GM23338 (cell line): Measurements from ENCODE around the gene ALDH1B1. TPM values are rescaled to one million over a fixed set of nuclear protein-coding genes. Genes with fewer than 3 reads are reported as not detected.

Experiments
- ATAC-seq: fragments of 200-7000 bp; cut with Tn5 transposase; 3 replicates; pipeline ENCODE4 v1.9.1; 2020
- DNase-seq: peaks from one replicate; pipeline ENCODE4 v3.0.0-alpha.2; 2015; ENCODE audit warnings: low spot score
- H2AFZ ChIP-seq: fragments of 200-600 bp; sonication (generic); 2 replicates; pipeline ENCODE4 v1.8.0; 2016; ENCODE audit warnings: antibody characterized with exemption, mild to moderate bottlenecking, moderate library complexity
- H3F3A ChIP-seq: fragments of 200-600 bp; sonication (generic); replicated peaks from 2 replicates; pipeline ENCODE4 v1.8.0; 2017; ENCODE audit warnings: antibody characterized with exemption, mixed run types, low read depth
- H3K27ac ChIP-seq: fragments of 200-600 bp; sonication (generic); 2 replicates; pipeline ENCODE4 v1.6.1; 2016; ENCODE audit warnings: low read depth
- H3K27me3 ChIP-seq: fragments of 200-600 bp; sonication (generic); 2 replicates; pipeline ENCODE4 v1.8.0; 2016; ENCODE audit warnings: mild to moderate bottlenecking, mixed run types, moderate library complexity; ENCODE audit not compliant: insufficient read depth
- H3K36me3 ChIP-seq: fragments of 200-600 bp; sonication (generic); 2 replicates; pipeline ENCODE4 v1.8.0; 2016; ENCODE audit warnings: mild to moderate bottlenecking; ENCODE audit not compliant: insufficient read depth
- H3K4me1 ChIP-seq: fragments of 200-600 bp; sonication (generic); 2 replicates; pipeline ENCODE4 v1.8.0; 2016; ENCODE audit warnings: mild to moderate bottlenecking, moderate library complexity; ENCODE audit not compliant: insufficient read depth
- H3K4me2 ChIP-seq: fragments of 200-600 bp; sonication (generic); 2 replicates; pipeline ENCODE4 v1.7.1; 2017; ENCODE audit warnings: mixed run types
- H3K4me3 ChIP-seq: fragments of 200-600 bp; sonication (generic); 2 replicates; pipeline ENCODE4 v1.6.1; 2016; ENCODE audit warnings: mixed run types
- H3K79me2 ChIP-seq: fragments of 200-600 bp; sonication (generic); replicated peaks from 2 replicates; pipeline ENCODE4 v1.8.0; 2017; ENCODE audit warnings: mild to moderate bottlenecking; ENCODE audit not compliant: insufficient read depth
- H3K9me2 ChIP-seq: fragments of 200-600 bp; sonication (generic); 2 replicates; pipeline ENCODE4 v1.8.0; 2017; ENCODE audit not compliant: insufficient read depth
- H4K20me1 ChIP-seq: fragments of 200-600 bp; sonication (generic); replicated peaks from 2 replicates; pipeline ENCODE4 v1.8.0; 2017; ENCODE audit warnings: mild to moderate bottlenecking; ENCODE audit not compliant: insufficient read depth
- H3K27ac Mint-ChIP-seq: 2 replicates; pipeline ENCODE4 v1.8.0; 2020; ENCODE audit warnings: inconsistent platforms, mild to moderate bottlenecking, moderate library complexity, mixed read lengths
- H3K27me3 Mint-ChIP-seq: 3 replicates; pipeline ENCODE4 v1.8.0; 2022; ENCODE audit warnings: low read depth, mild to moderate bottlenecking, moderate library complexity, mixed read lengths, inconsistent platforms; ENCODE audit not compliant: insufficient read depth, poor library complexity
- H3K36me3 Mint-ChIP-seq: 3 replicates; pipeline ENCODE4 v1.8.0; 2021; ENCODE audit warnings: low read depth, mild to moderate bottlenecking, inconsistent platforms, moderate library complexity, mixed read lengths
- H3K4me1 Mint-ChIP-seq: 3 replicates; pipeline ENCODE4 v1.8.0; 2020; ENCODE audit warnings: mild to moderate bottlenecking, inconsistent platforms, mixed read lengths
- H3K4me3 Mint-ChIP-seq: 3 replicates; pipeline ENCODE4 v1.8.0; 2021; ENCODE audit warnings: moderate library complexity, mild to moderate bottlenecking, inconsistent platforms, mixed read lengths
- H3K9me3 Mint-ChIP-seq: 3 replicates; pipeline ENCODE4 v1.8.0; 2020; ENCODE audit warnings: moderate library complexity, mild to moderate bottlenecking, inconsistent platforms, mixed read lengths
- CREB1 ChIP-seq: fragments of 250-450 bp; sonication (Bioruptor Pico); IDR thresholded peaks from 2 replicates; pipeline ENCODE4 v1.5.0; 2020; ENCODE audit warnings: low read depth, mild to moderate bottlenecking, moderate library complexity
- EZH2 ChIP-seq: fragments of 200-600 bp; sonication (generic); IDR thresholded peaks from one replicate; pipeline ENCODE4 v1.8.0; 2017; ENCODE audit warnings: antibody characterized with exemption, mild to moderate bottlenecking, low read depth; ENCODE audit not compliant: unreplicated experiment
- EZH2phosphoT487 ChIP-seq: fragments of 200-600 bp; sonication (generic); IDR thresholded peaks from one replicate; pipeline ENCODE4 v1.8.1; 2018; ENCODE audit warnings: antibody characterized with exemption; ENCODE audit not compliant: unreplicated experiment
- NANOG ChIP-seq: IDR thresholded peaks from 2 replicates; pipeline ENCODE4 v1.6.1; 2016; ENCODE audit warnings: antibody characterized with exemption, borderline replicate concordance
- REST ChIP-seq: IDR thresholded peaks from one replicate; pipeline ENCODE4 v1.6.1; 2018; ENCODE audit warnings: antibody characterized with exemption; ENCODE audit not compliant: unreplicated experiment
- ZNF114 ChIP-seq: fragments of 250-450 bp; sonication (Bioruptor Pico); IDR thresholded peaks from 2 replicates; pipeline ENCODE4 v1.5.0; 2020; ENCODE audit warnings: mild to moderate bottlenecking, moderate library complexity
- ZNF331 ChIP-seq: fragments of 250-450 bp; sonication (Bioruptor Pico); IDR thresholded peaks from 2 replicates; pipeline ENCODE4 v1.5.0; 2020; ENCODE audit warnings: low read depth, mild to moderate bottlenecking, moderate library complexity
- polyA plus RNA-seq: library from polyadenylated mRNA; unstranded; fragments of >200 nt; fragmentation: Nextera tagmentation; extraction: Ambion mirVana; gene quantifications from 2 replicates; pipeline ENCODE4 v1.2.1, GENCODE V29; 2016
- total RNA-seq: library from RNA; depleted of rRNA; stranded (reverse); fragments of >200 nt; shearing (Covaris generic); gene quantifications from 2 replicates; pipeline ENCODE4 v1.2.3, GENCODE V29; 2014
- TF ChIP-seq, protein P1 (sequence below): fragments of 250-450 bp; sonication (Bioruptor Pico); IDR thresholded peaks from 2 replicates; pipeline ENCODE4 v1.5.0; 2020; ENCODE audit warnings: mild to moderate bottlenecking, moderate library complexity

The ALDH1B1 gene
- total and polyA plus RNA-seq, 2 experiments from 2014 or later: 37.5 to 74.8 TPM

DNA sequence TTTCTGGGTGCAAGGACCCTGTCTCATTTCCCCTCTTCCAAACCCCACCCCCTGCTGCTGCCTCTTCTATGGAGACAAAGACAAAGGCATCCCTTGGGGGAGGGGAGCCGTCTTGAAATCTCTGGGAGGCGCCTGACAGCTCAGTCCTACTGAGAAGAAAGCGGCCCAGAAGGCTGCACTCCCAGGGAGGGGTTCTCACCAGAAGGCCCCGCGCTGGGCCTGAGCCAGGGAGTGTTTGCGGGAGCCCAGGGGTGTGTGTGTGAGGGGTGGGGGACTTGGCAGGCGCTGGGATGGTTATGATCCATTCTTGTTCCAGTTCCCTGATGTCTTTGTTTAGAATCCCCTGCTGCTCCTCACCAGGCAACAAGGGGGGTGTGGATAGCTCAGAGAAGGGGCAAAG lies 45.7 kb upstream of the ALDH1B1 start (continued):
- TF ChIP-seq, protein P1, sequence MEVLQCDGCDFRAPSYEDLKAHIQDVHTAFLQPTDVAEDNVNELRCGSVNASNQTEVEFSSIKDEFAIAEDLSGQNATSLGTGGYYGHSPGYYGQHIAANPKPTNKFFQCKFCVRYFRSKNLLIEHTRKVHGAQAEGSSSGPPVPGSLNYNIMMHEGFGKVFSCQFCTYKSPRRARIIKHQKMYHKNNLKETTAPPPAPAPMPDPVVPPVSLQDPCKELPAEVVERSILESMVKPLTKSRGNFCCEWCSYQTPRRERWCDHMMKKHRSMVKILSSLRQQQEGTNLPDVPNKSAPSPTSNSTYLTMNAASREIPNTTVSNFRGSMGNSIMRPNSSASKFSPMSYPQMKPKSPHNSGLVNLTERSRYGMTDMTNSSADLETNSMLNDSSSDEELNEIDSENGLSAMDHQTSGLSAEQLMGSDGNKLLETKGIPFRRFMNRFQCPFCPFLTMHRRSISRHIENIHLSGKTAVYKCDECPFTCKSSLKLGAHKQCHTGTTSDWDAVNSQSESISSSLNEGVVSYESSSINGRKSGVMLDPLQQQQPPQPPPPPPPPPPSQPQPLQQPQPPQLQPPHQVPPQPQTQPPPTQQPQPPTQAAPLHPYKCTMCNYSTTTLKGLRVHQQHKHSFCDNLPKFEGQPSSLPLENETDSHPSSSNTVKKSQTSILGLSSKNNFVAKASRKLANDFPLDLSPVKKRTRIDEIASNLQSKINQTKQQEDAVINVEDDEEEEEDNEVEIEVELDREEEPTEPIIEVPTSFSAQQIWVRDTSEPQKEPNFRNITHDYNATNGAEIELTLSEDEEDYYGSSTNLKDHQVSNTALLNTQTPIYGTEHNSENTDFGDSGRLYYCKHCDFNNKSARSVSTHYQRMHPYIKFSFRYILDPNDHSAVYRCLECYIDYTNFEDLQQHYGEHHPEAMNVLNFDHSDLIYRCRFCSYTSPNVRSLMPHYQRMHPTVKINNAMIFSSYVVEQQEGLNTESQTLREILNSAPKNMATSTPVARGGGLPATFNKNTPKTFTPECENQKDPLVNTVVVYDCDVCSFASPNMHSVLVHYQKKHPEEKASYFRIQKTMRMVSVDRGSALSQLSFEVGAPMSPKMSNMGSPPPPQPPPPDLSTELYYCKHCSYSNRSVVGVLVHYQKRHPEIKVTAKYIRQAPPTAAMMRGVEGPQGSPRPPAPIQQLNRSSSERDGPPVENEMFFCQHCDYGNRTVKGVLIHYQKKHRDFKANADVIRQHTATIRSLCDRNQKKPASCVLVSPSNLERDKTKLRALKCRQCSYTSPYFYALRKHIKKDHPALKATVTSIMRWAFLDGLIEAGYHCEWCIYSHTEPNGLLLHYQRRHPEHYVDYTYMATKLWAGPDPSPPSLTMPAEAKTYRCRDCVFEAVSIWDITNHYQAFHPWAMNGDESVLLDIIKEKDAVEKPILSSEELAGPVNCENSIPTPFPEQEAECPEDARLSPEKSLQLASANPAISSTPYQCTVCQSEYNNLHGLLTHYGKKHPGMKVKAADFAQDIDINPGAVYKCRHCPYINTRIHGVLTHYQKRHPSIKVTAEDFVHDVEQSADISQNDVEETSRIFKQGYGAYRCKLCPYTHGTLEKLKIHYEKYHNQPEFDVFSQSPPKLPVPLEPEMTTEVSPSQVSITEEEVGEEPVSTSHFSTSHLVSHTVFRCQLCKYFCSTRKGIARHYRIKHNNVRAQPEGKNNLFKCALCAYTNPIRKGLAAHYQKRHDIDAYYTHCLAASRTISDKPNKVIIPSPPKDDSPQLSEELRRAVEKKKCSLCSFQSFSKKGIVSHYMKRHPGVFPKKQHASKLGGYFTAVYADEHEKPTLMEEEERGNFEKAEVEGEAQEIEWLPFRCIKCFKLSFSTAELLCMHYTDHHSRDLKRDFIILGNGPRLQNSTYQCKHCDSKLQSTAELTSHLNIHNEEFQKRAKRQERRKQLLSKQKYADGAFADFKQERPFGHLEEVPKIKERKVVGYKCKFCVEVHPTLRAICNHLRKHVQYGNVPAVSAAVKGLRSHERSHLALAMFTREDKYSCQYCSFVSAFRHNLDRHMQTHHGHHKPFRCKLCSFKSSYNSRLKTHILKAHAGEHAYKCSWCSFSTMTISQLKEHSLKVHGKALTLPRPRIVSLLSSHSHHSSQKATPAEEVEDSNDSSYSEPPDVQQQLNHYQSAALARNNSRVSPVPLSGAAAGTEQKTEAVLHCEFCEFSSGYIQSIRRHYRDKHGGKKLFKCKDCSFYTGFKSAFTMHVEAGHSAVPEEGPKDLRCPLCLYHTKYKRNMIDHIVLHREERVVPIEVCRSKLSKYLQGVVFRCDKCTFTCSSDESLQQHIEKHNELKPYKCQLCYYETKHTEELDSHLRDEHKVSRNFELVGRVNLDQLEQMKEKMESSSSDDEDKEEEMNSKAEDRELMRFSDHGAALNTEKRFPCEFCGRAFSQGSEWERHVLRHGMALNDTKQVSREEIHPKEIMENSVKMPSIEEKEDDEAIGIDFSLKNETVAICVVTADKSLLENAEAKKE (CRISPR knock-in tag): no peak
- TF ChIP-seq ZNF114 (CRISPR knock-in tag) (no peak), EZH2 (no peak), NANOG (no peak), CREB1 (no peak)

- no peaks in the 10 kb centered on the region for H3K27me3 ChIP-seq
- H3K4me3 ChIP-seq: no peak overlapping the region
- H3K79me2 ChIP-seq: no peaks in the 10 kb centered on the region
- ATAC-seq (peak; percentile 37; the same call in 2 of the 3 replicates), DNase-seq (no peak)
- H3K36me3 Mint-ChIP-seq: no peaks in the 10 kb centered on the region
- H3K36me3 ChIP-seq: no peaks in the 10 kb centered on the region
- peak overlapping the region; percentile 55; the same call in 1 of the 2 replicates for H3K4me2 ChIP-seq
- H3K9me2 ChIP-seq: no peaks in the 10 kb centered on the region
- peaks cover 26% of the 10 kb centered on the region for H3K4me1 Mint-ChIP-seq
- H2AFZ ChIP-seq: peak overlapping the region; percentile 90
- no peaks in the 10 kb centered on the region for H3F3A ChIP-seq
- no peaks in the 10 kb centered on the region for H3K9me3 Mint-ChIP-seq
- H3K27ac Mint-ChIP-seq: no peak overlapping the region
- H3K27me3 Mint-ChIP-seq: peaks cover 14% of the 10 kb centered on the region
- no peak overlapping the region for H3K27ac ChIP-seq
- H3K4me1 ChIP-seq: peaks cover 13% of the 10 kb centered on the region
- no peaks in the 10 kb centered on the region for H4K20me1 ChIP-seq
- no peak overlapping the region for H3K4me3 Mint-ChIP-seq
- TF ChIP-seq NANOG (no peak), EZH2 (no peak), ZNF331 (CRISPR knock-in tag) (no peak), ZNF114 (CRISPR knock-in tag) (no peak), CREB1 (no peak), REST (no peak), EZH2phosphoT487 (no peak)
Measured at GRCh38 chr9:38347271-38347671, 45.2 kb upstream of the ALDH1B1 start.
